GM18517 (cell line): ENCODE data around the gene SLC22A4.

Experiments
- ATAC-seq: cut with Tn5 transposase; IDR thresholded peaks from one replicate; pipeline ENCODE4 v1.9.1; 2021; ENCODE audit warnings: mild to moderate bottlenecking, moderate library complexity; ENCODE audit not compliant: unreplicated experiment

Gene SLC22A4

DNA sequence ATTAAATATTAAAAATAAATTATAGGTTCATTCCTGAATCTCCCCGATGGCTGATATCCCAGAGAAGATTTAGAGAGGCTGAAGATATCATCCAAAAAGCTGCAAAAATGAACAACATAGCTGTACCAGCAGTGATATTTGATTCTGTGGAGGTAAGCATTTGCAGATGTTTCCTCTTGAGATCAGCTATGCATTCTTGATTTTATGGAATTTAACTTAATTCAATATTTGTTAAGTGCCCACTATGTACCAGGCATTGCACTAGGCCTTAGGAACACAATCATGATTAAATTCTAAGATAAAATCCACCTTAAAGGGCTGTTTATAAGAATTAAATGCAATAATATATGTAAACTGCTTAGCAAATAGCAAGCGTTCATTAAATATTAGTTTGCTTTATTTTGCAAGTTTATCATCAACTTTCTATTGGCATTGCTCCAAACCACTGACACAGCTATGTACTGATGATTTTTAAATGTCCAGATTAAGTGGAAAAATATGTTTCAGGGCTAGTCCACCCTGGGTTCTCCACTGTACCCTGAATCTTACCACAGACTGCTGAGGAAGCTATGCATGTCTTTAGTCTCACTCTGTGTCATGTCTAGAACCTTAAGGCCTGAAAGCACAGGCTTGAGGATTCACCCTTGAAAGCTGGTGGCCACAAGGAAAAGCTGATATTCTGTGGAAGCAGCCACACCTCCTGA is 33.2 kb downstream of the SLC22A4 start:
- ATAC-seq, result no peak

DNA sequence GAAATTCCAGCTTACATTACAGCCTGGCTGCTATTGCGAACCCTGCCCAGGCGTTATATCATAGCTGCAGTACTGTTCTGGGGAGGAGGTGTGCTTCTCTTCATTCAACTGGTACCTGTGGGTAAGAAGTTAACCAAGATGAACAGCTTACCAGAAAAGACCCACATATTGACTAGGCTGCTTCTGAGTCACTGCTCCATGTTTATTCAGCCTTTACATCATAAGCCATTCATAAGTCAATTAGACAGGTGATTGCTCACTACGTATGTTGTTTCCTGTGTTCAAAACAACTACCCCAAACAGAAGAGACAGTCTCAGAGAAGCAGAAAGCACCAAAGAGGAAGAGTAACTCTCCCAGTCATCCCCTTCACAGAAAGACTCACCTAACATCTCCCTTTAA is 40.6 kb downstream of the SLC22A4 start:
- no peak for ATAC-seq

DNA sequence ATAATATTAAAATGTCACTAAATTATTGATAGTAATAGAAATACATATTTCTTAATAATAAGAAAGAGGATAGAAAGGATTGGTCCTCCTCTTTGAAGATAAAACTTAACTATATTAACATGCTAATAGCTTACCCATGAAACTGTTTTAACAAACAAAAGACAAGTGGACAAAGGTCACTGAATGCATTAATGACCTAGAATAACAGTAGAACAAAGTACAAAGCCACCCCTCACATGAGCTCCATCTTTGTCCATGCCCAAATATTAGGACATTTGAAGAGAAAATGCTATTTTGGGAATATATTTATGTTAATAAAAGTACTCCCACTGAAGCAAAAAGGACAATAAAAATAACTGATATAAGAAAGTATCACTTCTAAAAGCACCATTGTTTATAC is 41.2 kb downstream of the SLC22A4 start:
- no peak for ATAC-seq

DNA sequence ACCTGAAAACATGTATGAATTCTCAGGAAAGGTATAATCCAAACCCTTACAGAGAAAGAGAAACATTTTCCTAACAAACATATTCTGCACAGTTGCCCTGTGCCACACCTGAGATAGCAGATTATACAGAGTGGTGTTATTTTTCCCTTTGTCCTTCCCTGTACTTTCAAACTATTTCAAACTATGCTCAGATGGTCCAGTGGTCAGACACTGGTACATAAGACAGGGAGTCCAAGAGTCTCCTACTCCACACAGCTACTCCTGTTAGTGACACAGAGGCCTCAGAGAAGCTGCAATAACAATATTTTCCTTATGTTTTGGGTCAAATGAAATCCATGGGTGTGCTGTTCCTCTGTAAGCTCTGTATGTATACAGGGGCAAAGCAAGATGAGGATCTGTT is 45.3 kb downstream of the SLC22A4 start:
- ATAC-seq, result no peak

DNA sequence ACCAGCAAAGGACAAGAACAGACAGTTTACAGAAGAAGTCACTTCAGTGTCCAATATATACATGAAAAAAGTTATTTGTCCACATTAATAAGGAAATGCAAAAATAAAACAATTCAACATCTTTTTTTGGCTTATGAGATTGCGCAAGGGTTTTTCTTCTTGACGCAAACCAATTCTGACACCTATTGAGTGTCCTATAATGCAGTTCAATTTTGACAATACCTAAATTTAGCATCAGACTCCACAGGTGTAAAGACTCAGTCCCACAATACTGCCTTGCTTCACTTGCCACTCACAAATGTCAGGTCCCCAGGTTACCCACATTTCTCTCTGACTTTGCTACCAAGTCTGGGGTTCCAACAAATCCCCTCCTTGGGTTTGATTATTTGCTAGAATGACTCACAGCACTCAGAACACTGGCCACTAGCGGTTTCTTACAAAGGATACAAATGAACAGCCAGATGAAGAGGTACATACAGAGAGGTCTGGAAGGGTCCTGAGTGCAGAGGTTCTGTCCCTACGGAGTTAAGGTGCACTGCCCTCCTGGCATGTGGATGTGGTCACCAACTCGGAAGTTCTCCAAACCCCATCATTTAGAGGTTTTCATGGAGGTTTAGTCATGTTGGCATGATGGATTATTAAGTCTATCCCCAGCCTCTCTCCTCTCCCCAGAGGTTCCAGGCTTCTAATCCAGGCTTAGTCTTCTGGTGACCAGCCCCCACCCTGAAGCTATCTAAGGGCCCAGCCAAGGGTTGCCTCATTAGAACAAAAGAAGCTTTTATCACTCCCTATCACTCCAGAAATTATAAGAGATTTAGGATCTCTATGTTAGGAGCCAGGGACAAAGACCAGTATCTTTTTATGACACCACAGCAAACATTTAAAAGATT is 48.3 kb downstream of the SLC22A4 start:
- ATAC-seq, result no peak

DNA sequence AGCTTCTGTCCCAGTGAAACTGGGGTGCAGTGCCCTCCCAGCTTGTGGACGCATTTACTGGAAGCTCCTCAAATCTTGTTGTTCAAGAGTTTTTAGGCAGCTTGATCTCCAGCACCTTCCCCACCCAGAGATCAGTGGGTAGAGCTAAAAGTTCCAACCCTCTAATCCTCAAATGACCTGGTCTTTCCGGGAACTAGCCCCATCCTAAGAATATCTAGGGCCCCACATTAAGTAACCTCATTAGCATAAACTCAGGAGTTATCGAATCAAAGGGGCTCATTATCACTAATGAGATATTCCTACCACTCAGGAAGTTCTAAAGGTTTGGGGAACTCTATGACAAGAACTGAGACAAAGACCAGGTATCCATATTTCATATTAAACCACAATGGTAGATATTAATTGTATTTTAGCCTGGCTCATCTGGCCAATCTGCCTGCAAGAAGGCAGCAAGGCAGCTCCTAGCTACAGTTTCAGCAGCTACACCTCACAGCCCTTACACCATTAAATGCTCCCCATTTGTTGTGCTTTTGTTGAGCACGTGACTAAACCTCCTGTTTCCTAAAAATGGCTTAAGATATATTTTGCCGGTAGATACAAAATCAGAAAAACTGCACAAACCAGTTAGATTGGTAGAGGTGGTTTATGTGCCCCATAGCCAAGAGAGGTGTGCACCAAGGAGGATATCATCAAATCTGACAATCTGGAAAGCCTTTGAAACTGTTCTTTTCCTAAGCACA is 50.8 kb downstream of the SLC22A4 start:
- no peak for ATAC-seq

DNA sequence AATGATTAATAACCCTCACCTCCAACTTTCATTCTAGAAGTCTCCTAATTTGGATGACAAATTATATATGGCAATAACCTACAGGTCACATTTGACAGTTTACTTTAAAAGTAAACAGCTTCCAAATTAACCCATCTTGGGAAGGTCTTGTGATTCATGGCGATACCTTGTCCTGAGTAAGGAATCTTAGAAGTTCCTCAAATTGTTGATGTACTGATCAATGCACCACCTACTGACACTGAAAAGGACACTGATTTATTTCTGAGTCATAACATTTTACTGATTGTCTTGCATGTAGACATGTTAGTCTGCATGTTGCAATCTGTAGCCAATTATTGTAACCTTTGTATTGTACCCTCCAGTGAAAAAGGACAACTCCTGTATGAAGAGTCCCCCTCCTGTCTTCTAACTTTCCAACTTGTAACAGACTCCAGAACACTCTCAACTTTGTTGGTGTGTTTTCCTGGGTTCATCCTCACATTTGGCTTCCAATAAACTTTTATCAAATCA is 59.3 kb downstream of the SLC22A4 start:
- no peak for ATAC-seq

DNA sequence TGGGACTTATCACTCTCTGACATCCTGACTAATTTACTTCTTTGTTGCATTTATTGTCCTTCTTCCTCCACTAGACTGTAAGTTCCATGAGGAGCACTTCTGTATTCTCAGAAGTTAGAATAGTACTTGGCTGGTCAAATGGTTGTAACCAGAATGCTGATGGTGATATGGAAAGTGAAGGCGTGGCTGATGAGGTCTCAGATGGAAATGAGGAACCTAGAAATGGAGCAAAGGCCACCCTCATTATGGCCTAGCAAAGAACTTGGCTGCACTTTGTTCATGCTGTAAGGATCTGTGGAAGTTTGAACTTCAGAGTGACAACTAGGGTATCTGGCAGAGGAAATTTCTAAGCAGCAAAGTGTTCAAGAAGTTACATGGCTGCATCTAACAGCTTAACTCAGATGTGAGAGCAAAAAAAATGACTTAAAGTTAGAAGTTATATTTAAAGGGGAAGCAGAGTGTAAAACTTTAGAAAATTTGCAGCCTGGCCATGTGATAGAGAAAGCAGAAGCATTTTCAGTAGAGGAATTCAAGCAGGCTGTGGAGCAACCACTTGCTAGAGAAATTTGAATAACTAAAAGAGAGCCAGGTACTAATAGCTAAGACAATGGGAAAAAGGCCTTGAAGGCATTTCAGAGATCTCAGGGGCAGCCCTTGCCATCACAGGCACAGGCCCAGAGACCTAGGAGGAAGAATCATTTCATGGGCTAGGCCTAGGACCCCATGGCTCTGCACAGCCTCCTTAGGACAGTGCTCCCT is 60.4 kb downstream of the SLC22A4 start:
- ATAC-seq, result no peak

DNA sequence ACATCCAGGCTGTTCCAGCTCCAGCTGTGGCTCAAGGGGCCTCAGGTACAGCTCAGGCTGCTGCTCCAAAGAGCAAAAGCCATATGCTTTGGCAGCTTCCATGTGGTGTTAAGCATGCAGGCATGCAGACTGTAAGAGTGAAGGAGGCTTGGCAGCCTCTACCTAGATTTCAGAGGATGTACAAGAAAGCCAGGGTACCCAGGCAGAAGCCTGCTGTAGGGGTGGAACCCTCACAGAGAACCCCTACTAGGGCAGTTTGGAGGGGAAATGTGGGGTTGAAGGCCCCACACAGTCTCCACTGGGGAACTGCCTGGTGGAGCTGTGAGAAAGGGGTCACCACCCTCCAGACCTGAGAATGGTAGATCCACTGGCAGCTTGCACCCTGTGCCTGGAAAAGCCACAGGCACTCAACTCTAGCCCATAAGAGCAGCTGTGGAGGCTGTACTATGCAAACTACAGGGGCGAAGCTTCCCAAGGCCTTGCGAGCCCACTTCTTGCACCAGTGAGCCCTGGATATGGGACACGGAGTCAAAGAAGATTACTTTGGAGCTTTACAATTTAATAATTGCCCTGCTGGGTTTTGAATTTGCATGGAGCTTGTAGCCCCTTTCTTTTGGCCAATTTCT is 61.1 kb downstream of the SLC22A4 start:
- no peak for ATAC-seq

DNA sequence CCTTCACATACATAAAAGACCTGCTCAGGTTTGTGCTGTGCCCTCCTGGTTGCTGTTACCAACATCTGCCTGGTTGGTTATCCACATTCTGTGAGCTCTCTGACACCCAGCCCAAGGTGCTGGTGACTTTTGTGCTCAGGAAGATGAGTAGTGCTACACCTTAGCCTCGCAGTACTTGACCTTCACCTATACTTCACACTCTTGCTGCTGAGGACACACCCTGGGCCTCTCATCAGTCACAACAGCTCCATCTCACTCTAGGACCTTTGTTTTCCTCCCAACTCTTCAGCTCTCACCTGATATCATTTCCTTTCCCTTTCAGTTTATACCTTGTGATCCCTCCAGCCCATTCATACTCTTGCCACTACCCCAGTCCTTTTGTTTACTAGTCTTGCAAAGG is 64.6 kb downstream of the SLC22A4 start:
- ATAC-seq, result no peak

DNA sequence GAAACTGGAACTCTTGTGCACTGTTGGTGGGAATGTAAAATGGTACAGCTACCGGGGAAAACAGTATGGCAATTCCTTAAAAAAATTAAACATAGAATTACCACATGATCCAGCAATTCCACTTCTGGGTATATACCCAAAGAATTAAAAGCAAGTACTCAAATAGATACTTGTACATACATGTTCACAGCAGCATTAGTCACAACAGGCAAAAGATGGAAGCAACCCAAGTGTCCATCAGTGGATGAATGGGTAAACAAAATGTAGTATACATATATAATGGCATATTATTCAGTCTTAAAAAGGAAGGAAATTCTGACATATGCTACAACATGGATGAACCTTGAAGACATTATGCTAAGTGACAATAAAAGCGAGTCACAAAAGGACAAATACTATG is 67.9 kb downstream of the SLC22A4 start:
- no peak for ATAC-seq

DNA sequence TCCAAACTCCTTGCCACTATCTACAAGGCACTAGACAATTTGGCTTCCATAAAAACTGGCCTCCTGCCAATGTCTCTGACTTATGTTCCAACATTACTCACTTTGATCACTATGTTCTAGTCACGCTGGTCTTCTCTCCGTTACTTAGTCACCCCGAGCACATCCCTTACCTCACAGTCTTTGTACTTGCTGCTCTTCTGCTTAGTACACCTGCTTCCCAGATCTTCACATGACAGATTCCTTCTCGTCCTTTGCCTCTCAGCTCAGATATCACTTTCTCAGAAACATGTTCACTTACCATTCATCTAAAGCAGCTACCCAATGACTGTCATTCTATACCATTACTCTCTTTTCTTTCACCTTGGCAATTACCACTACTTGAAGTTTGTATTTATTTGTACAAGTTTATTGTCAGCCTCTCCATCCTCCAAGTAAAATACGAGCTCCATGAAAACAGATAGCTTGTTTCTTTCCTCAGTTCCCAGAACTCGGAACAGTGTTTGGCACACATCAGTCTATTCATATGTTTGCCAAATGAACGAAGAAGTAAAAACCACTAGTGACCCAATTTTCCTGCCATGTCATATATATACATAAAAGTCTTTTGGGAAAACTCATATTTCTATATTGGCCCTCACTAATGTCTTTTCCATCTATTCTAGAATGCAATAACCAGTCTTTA is 69.4 kb downstream of the SLC22A4 start:
- no peak for ATAC-seq

DNA sequence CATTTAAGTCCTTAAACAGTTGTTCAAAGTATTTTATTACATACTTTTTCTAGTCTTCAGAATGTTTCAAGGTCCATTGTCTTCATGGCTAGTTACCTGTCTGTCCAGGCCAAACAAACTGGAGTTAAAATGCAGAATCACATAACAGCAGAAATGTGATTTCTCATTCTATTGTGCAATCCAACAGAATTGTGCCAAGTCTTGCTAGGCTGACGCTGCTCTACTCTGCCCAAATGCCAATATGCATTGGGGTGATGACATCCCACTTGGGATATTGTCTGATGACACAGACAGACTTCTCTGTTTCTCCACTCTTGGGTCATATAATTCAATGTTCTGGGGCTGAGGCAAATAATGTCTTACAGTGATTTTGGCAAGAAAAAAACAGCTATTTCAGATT is 70.1 kb downstream of the SLC22A4 start:
- ATAC-seq, result no peak

DNA sequence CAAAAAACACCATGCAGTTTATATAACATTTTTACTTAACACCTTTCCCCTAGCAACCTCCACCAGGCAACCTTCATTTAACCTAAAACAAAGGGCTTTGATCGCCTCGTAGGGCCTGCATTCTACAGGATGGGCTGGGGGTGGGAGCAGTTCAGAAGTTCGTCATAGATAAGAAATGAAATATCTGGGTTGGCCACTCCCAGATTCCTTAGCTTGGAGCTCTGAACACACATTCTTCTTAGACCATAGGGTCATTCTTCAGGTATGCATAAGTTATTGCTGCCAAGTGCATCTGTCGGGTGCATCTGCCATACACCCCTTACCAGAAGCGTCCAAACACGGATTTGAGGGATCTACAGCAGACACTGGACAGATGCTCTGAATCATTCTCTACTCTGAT is 71.0 kb downstream of the SLC22A4 start:
- no peak for ATAC-seq

DNA sequence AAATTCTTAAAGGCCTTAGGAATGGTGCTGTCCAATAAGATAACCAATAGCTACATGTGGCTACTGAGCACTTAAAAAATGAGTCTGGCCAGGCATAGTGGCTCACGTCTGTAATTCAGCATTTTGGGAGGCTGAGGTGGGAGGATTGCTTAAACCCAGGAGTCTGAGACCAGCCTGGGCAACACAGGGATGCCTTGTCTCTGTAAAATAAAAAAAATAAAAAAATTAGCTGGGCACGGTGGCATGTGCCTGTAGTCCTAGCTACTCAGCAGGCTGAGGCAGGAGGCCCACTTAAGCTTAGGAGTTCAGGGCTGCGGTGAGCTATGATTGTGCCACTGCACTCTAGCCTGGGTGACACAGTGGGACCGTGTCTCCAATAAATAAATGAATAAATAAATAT is 74.0 kb downstream of the SLC22A4 start:
- no peak for ATAC-seq

DNA sequence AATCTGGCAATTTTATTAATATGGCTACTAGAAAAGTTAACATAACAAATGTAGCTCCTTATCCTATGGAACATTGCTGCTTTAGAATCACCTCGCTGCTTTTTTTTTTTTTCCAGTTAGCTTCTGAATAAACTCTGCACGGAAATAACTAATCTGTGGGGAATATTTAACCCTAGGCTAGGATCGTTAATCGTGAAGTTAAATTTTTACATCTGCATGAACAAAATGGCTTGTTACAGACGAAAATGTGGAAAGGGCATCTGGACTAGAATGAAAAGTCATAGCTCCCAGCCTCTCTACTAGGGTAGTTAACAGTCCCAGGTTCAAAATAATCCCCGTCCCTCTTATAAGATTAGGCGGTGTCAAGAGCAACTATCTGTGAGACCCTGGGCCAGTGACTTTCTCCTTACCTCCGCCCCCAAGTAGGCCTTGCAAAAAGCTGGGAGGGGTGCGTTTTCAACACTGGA is 74.8 kb downstream of the SLC22A4 start:
- ATAC-seq, result no peak

DNA sequence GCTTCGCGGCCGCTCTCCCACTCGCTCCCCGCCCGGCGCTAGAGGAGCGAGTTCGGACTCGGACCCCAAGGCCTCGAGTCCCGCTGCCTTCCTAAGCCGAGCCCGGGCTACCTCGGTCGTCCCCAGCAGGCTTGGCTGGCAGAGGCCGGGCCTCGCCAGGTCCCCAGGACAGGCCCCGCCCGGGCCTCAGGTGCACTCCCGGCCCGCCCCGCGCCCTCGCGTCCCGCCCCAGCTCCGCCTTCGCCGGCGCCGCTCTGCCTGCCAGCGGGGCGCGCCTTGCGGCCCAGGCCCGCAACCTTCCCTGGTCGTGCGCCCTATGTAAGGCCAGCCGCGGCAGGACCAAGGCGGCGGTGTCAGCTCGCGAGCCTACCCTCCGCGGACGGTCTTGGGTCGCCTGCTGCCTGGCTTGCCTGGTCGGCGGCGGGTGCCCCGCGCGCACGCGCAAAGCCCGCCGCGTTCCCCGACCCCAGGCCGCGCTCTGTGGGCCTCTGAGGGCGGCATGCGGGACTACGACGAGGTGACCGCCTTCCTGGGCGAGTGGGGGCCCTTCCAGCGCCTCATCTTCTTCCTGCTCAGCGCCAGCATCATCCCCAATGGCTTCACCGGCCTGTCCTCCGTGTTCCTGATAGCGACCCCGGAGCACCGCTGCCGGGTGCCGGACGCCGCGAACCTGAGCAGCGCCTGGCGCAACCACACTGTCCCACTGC is 75.4 kb downstream of the SLC22A4 start, which contains the start of gene SLC22A5:
SLC22A5 (plus strand) TSS at position 237 of the 707 bp plus-strand sequence; CDS start at position 500, 263 bp downstream.
- ATAC-seq, result peak; percentile 87

DNA sequence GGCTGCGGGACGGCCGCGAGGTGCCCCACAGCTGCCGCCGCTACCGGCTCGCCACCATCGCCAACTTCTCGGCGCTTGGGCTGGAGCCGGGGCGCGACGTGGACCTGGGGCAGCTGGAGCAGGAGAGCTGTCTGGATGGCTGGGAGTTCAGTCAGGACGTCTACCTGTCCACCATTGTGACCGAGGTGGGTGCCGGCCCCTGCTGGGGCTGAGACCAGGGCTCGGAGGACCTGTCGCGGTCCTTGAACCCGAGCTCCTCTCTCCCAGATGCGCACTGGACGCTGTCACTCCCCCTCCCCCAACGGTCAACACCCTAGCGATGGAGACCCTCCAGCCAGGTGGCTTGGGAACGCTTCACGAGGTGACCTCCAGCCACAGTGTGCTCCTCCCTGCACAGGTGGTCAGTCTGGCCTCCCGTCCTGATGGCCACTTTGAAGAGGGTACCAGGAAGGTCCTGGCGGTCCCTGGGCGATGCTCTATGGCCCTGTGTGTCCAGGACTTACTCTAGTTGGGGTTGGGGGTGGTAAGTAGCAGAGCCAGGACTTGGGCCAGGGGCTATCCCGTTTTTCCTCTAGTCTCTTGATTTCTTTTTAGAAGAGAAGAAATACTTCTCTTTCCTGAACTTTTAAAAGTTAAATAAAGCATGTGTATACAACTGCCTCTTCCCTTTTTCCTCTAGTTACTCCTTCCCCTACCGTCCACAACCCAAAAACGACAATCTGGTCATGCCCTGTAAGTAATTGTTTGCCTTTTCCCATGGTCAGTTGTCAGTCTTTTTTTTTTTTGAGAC is 76.2 kb downstream of the SLC22A4 start:
- ATAC-seq, result no peak
